Measurements from ENCODE around the gene SBF2.

DNA sequence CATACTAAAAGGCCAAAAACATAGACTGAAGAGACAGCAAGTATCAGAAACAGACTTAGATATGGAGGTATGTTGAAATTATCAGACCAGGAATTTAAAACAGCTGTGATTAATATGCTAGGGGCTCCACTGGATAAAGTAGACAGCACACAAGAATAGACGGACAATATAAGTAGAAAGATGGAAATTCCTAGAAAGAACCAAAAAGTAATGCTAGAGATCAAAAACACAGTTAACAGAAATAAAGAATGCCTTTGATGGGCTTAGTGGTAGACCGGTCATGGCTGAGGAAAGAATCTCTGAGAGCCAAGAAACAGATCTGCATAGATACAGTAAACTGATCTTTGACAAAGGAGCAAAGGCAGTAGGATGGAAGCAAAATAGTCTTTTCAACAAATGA, 380.0 kb downstream of the SBF2 start:
- TF ChIP-seq, protein P1, sequence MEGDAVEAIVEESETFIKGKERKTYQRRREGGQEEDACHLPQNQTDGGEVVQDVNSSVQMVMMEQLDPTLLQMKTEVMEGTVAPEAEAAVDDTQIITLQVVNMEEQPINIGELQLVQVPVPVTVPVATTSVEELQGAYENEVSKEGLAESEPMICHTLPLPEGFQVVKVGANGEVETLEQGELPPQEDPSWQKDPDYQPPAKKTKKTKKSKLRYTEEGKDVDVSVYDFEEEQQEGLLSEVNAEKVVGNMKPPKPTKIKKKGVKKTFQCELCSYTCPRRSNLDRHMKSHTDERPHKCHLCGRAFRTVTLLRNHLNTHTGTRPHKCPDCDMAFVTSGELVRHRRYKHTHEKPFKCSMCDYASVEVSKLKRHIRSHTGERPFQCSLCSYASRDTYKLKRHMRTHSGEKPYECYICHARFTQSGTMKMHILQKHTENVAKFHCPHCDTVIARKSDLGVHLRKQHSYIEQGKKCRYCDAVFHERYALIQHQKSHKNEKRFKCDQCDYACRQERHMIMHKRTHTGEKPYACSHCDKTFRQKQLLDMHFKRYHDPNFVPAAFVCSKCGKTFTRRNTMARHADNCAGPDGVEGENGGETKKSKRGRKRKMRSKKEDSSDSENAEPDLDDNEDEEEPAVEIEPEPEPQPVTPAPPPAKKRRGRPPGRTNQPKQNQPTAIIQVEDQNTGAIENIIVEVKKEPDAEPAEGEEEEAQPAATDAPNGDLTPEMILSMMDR (IDR thresholded peaks at IDR 0.05; ENCODE audit: poor library complexity, severe bottlenecking), result no peak
- TF ChIP-seq EP300 (conservative IDR thresholded peaks at IDR 0.05; ENCODE audit: poor library complexity, severe bottlenecking), result no peak
- no peak for TF ChIP-seq EZH2 (IDR thresholded peaks at IDR 0.05; ENCODE audit: borderline replicate concordance, insufficient read depth, low read length, poor library complexity, severe bottlenecking)
- no peak for TF ChIP-seq RAD21 (conservative IDR thresholded peaks at IDR 0.05)
- TF ChIP-seq POLR2AphosphoS5 (IDR thresholded peaks at IDR 0.05), result no peak
- TF ChIP-seq TAF1 (IDR thresholded peaks at IDR 0.05; ENCODE audit: low read depth), result no peak
- TF ChIP-seq SMC3 (conservative IDR thresholded peaks at IDR 0.05; ENCODE audit: poor library complexity), result no peak
- TF ChIP-seq, protein P2, sequence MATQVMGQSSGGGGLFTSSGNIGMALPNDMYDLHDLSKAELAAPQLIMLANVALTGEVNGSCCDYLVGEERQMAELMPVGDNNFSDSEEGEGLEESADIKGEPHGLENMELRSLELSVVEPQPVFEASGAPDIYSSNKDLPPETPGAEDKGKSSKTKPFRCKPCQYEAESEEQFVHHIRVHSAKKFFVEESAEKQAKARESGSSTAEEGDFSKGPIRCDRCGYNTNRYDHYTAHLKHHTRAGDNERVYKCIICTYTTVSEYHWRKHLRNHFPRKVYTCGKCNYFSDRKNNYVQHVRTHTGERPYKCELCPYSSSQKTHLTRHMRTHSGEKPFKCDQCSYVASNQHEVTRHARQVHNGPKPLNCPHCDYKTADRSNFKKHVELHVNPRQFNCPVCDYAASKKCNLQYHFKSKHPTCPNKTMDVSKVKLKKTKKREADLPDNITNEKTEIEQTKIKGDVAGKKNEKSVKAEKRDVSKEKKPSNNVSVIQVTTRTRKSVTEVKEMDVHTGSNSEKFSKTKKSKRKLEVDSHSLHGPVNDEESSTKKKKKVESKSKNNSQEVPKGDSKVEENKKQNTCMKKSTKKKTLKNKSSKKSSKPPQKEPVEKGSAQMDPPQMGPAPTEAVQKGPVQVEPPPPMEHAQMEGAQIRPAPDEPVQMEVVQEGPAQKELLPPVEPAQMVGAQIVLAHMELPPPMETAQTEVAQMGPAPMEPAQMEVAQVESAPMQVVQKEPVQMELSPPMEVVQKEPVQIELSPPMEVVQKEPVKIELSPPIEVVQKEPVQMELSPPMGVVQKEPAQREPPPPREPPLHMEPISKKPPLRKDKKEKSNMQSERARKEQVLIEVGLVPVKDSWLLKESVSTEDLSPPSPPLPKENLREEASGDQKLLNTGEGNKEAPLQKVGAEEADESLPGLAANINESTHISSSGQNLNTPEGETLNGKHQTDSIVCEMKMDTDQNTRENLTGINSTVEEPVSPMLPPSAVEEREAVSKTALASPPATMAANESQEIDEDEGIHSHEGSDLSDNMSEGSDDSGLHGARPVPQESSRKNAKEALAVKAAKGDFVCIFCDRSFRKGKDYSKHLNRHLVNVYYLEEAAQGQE (IDR thresholded peaks at IDR 0.05; ENCODE audit: borderline replicate concordance), result no peak
